Common myeloid progenitor, CD34-positive (primary cell): ENCODE results near the gene MROH8.

Experiments used
- CTCF ChIA-PET: fragments of 350-600 bp; sonication (Branson Sonifier 250); formaldehyde crosslinking; loops from one replicate; lab custom pipeline; 2021; ENCODE audit warnings: antibody characterized with exemption; lab: Charles Lee
- POLR2A ChIA-PET: fragments of 350-600 bp; sonication (Branson Sonifier 250); formaldehyde crosslinking; loops from one replicate; lab custom pipeline; 2021; ENCODE audit warnings: antibody characterized with exemption; lab: Charles Lee
- DNase-seq, 3 donors: peaks; one replicate each; pipeline versions ENCODE4 v3.0.0 to v3.0.0-alpha.2; 2013
- H3K27ac ChIP-seq, 2 experiments: 1 replicate in 1 of 2; 2 replicates in 1 of 2; pipeline ENCODE4 v1.7.0; 2013; ENCODE audit warnings: inconsistent platforms in 2 of 2, low read length in 2 of 2, mild to moderate bottlenecking in 2 of 2, low read depth in 1 of 2, moderate library complexity in 1 of 2; ENCODE audit not compliant: severe bottlenecking in 2 of 2, insufficient read depth in 1 of 2, poor library complexity in 1 of 2
- H3K27me3 ChIP-seq, 5 experiments: replicated peaks in 2 of 5; 1 replicate in 3 of 5; 2 replicates in 2 of 5; pipeline versions ENCODE4 v1.6.1 to v1.7.0; 2013; ENCODE audit warnings: low read length in 4 of 5, mild to moderate bottlenecking in 2 of 5, moderate library complexity in 2 of 5, inconsistent platforms in 1 of 5; ENCODE audit not compliant: insufficient read depth in 5 of 5, control insufficient read depth in 4 of 5
- H3K36me3 ChIP-seq, 4 experiments: 1 replicate in 2 of 4; 2 replicates in 2 of 4; pipeline versions ENCODE4 v1.6.1 to v1.7.0; 2013; ENCODE audit warnings: low read length in 3 of 4, control low read depth in 1 of 4, mild to moderate bottlenecking in 1 of 4; ENCODE audit not compliant: control insufficient read depth in 4 of 4, insufficient read depth in 4 of 4
- H3K4me1 ChIP-seq, 4 experiments: 1 replicate in 3 of 4; 2 replicates in 1 of 4; pipeline versions ENCODE4 v1.6.1 to v1.7.1; 2013; ENCODE audit warnings: low read length in 3 of 4, mild to moderate bottlenecking in 3 of 4, control low read depth in 1 of 4, inconsistent platforms in 1 of 4, moderate library complexity in 1 of 4; ENCODE audit not compliant: control insufficient read depth in 4 of 4, insufficient read depth in 4 of 4; ENCODE audit errors: control extremely low read depth in 1 of 4
- H3K4me3 ChIP-seq, 7 experiments: 1 replicate in 4 of 7; 2 replicates in 3 of 7; pipeline versions ENCODE4 v1.5.1 to v1.7.0; 2013; ENCODE audit warnings: mild to moderate bottlenecking in 7 of 7, low read length in 6 of 7, moderate library complexity in 6 of 7, inconsistent platforms in 2 of 7, low read depth in 2 of 7, control low read depth in 1 of 7; ENCODE audit not compliant: insufficient read depth in 4 of 7, control insufficient read depth in 1 of 7; ENCODE audit errors: extremely low read depth in 1 of 7
- H3K9me3 ChIP-seq, 5 experiments: 1 replicate in 4 of 5; 2 replicates in 1 of 5; pipeline versions ENCODE4 v1.6.1 to v1.7.1; 2013; ENCODE audit warnings: low read length in 4 of 5, mild to moderate bottlenecking in 2 of 5, inconsistent platforms in 1 of 5, low read depth in 1 of 5, moderate library complexity in 1 of 5; ENCODE audit not compliant: control insufficient read depth in 4 of 5, insufficient read depth in 2 of 5; ENCODE audit errors: control extremely low read depth in 1 of 5
- WGBS: methylation state at CpG from one replicate; pipeline ENCODE4 v1.1.5; 2013; ENCODE audit not compliant: insufficient coverage; 5-methylcytosine and 5-hydroxymethylcytosine counted together

Gene MROH8

DNA sequence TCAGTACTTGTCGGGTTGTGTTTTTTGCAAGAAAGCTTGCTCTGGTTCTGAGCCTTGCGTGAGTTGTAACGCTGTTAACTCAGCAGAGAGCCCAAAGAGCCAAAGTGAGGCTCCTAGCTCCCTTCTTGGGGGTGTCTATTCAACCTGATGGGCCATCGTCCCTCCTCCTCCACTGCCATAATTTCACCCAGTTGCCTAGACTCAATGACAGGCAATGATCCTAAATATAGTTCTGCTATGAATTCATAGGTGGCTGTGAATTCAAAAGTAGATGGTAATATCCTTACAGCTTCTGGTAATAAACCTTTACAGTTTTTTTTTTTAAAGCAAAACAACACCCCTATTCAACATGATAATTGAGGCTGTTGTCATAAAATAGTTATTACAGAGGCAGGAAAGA lies 42.7 kb upstream of the MROH8 start:
- H3K27me3 ChIP-seq, result no peaks in the 10 kb centered on the region

DNA sequence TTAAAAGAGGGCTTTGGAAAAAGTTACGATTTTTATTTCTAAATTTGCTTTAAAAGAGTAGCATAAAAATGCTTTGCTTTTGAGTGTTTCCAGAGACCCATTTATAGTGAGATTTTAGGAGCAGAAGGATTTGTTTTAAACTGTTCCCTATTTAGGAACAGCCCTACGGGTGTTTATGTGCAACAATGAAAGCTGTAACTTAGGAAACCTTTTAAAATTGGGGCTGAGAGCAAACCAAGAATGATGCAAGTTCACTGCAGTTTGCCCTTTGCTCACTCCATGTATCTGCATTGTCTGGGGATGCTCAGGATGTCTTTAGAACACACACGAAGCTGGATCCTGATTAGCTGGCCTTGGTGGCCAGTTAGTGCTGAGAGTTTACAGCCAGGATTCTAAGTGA lies 41.4 kb upstream of the MROH8 start:
- CTCF ChIA-PET, result interaction anchor here (0.9 to 1.3 kb wide), 2 partner anchors 20 to 25 kb away, joined by 3 to 5 read pairs; no protein-coding TSS in a partner anchor
- peaks cover 12 to 78% (median 53%) of the 10 kb centered on the region in 4 experiments for H3K36me3 ChIP-seq

More for the DNA sequence above, 42.7 kb upstream of the MROH8 start:
- Histone ChIP-seq H3K4me3 (no peak overlapping the region), H3K9me3 (no peaks in the 10 kb centered on the region), H3K4me1 (no peaks in the 10 kb centered on the region), H3K27ac (no peak overlapping the region), H3K36me3 (peaks cover 17 to 84% (median 58%) of the 10 kb centered on the region in 4 experiments)
- DNase-seq, result no peak
- POLR2A ChIA-PET, result no interaction called here
- whole genome bisulfite sequencing, result 93% methylated on average over 3 of the region's 4 CpGs
- CTCF ChIA-PET, result no interaction called here

DNA sequence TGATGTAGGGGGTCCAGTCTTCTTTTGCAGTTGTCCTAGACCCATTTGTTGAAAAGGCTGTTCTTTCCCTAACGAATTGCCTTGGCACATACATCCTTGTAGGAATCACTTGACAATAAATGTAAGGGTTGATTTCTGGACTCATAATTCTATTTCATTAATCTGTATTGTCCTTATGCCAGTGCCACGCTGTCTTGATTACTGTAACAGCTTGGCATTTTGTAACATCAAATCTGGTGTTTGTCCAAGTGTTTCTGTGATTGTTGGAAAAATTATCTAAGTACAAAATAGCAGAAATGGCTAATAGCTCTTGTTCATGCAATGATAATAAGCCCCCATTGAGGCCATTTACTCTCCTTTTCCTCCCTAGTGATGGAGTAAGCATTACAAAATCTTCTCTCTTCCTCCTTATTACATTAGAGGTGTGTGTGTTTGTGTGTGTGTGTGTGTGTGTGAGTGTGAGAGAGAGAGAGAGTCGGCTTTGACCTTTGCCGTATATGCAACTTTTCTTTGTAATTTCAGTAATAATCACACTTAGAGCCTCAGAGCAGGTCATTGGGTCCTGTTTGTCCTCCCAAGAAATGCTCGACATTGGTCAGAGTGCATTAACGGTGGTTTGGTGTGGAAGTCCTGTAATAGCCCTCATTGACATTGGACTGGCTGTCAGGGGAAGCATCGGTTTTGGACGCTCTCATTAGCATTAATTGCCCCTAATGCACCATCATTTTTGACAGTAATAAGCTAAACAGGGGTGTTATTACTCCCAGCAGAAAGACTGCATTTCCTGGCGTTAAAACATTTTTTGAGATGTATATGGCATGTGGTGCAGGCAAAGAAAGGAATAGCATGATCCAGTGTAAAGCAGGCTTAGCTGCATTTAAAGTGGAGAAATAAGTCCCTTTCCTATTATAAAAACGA lies 40.7 kb upstream of the MROH8 start:
- CTCF ChIA-PET, result interaction anchor here (0.9 to 1.6 kb wide), 3 partner anchors 19 to 35 kb away, joined by 3 to 5 read pairs (median 3); no protein-coding TSS in a partner anchor
- Histone ChIP-seq H3K4me1 (no peaks in the 10 kb centered on the region), H3K27me3 (no peaks in the 10 kb centered on the region), H3K9me3 (no peaks in the 10 kb centered on the region), H3K4me3 (no peak overlapping the region), H3K27ac (no peak overlapping the region), H3K36me3 (peaks cover 15 to 78% (median 54%) of the 10 kb centered on the region in 4 experiments)
- 100% methylated on average over 1 of the region's 10 CpGs for WGBS
- DNase-seq, result no peak
- POLR2A ChIA-PET, result interaction anchor here (0.6 kb wide), 1 partner anchor 307 kb away, joined by 10 read pairs; no protein-coding TSS in a partner anchor

More for the DNA sequence above, 41.4 kb upstream of the MROH8 start:
- Histone ChIP-seq H3K27me3 (no peaks in the 10 kb centered on the region), H3K9me3 (no peaks in the 10 kb centered on the region), H3K27ac (no peak overlapping the region), H3K4me3 (no peak overlapping the region), H3K4me1 (no peaks in the 10 kb centered on the region)
- DNase-seq, result no peak
- POLR2A ChIA-PET, result interaction anchor here (0.6 kb wide), 1 partner anchor 306 kb away, joined by 10 read pairs; no protein-coding TSS in a partner anchor
- 100% methylated on average over 2 of the region's 3 CpGs for WGBS

DNA sequence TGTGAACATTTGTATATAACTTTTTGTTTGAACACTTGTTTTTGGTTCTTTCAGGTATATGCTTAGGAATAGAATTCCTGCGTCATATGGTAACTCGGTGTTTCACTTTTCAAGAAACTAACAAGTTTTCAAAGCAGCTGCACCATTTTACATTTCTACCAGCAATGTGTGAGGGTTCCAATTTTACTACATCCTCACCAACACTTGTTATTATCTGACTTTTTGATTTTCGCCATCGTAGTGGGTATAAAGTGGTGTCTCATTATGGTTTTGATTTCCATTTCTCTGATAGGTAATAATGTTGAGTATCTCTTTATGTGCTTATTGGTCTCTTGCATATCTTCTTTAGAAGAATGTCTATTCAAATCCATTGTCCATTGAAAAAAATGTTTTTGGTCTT lies 39.6 kb upstream of the MROH8 start:
- H3K4me3 ChIP-seq, result no peak overlapping the region
- H3K4me1 ChIP-seq, result no peaks in the 10 kb centered on the region
- no peak for DNase-seq
- no peaks in the 10 kb centered on the region for H3K9me3 ChIP-seq
- no peaks in the 10 kb centered on the region for H3K27me3 ChIP-seq
- ChIA-PET CTCF (interaction anchor here (1.6 kb wide), 1 partner anchor 36 kb away, joined by 3 read pairs; no protein-coding TSS in a partner anchor), POLR2A (no interaction called here)
- H3K36me3 ChIP-seq, result peaks cover 20 to 76% (median 50%) of the 10 kb centered on the region in 4 experiments
- 100% methylated on average over 1 of the region's 4 CpGs for WGBS
- H3K27ac ChIP-seq, result no peak overlapping the region

DNA sequence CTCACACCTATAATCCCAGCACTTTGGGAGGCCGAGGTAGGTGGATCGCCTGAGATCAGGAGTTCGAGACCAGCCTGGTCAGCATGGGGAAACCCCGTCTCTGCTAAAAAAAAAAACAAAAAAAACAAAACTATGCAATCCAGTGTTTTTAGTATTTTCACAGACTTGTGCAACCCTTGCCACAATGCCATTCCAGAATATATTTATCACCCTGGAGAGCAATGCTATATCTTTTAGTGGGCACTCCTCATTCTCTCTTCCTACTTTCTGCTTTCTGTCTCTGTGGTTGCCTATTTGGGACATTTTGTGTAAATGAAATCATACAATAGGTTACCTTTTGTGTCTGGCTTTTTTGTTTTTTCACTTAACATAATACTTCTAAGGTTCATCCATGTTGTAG lies 39.1 kb upstream of the MROH8 start:
- POLR2A ChIA-PET, result no interaction called here

DNA sequence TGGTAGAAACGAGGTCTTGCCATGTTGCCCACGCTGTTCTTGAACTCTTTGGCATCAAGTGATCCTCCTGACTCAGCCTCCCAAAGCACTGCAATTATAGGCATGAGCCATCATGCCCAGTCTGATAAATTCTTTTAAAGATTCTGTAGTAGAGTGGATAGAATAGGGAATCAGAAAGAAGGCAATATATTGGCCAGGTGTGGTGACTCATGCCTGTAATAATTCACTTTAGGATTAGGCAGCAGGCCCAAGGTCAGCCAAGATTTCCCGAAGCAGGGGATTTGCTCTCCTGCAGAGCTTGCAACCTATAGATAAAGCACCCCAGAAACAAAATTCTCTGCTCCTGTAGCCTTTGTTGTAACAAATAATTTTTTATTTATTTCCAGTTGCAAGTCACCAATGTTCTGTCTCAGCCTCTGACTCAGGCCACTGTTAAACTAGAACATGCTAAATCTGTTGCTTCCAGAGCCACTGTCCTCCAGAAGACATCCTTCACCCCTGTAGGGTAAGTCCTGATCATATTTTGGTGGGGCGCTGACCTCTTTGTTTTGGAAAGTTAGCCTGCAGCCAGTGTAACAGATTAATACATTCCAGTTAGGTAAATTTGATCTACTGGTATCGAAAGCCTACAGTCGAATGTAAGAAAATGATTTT lies 30.4 kb upstream of the MROH8 start:
- Histone ChIP-seq H3K27ac (no peak overlapping the region), H3K4me1 (no peaks in the 10 kb centered on the region), H3K9me3 (no peaks in the 10 kb centered on the region), H3K4me3 (no peak overlapping the region), H3K27me3 (no peaks in the 10 kb centered on the region), H3K36me3 (peaks cover 34 to 79% (median 59%) of the 10 kb centered on the region in 4 experiments)
- DNase-seq, result no peak
- ChIA-PET POLR2A (no interaction called here), CTCF (interaction anchor here (1.0 to 2.1 kb wide), 2 partner anchors 14 to 17 kb away, joined by 3 to 7 read pairs; no protein-coding TSS in a partner anchor)
- WGBS, result 100% methylated on average over 4 of the region's 6 CpGs

More for the DNA sequence above, 39.1 kb upstream of the MROH8 start:
- no peaks in the 10 kb centered on the region for H3K9me3 ChIP-seq
- H3K4me1 ChIP-seq, result no peaks in the 10 kb centered on the region
- no peak for DNase-seq
- H3K27me3 ChIP-seq, result no peaks in the 10 kb centered on the region
- H3K36me3 ChIP-seq, result peaks cover 23 to 76% (median 49%) of the 10 kb centered on the region in 4 experiments
- H3K27ac ChIP-seq, result no peak overlapping the region
- WGBS, result 100% methylated on average over 3 of the region's 4 CpGs
- no peak overlapping the region for H3K4me3 ChIP-seq
- CTCF ChIA-PET, result interaction anchor here (1.5 kb wide), 1 partner anchor 16 kb away, joined by 4 read pairs; no protein-coding TSS in a partner anchor
